BE2C (cell line): ENCODE measurements around the gene ZNF841.

Experiments
- DNase-seq: peaks from one replicate; pipeline ENCODE4 v3.0.0-alpha.2; 2020
- H3K27me3 ChIP-seq: fragments of 250-450 bp; sonication (Bioruptor Pico); 2 replicates; pipeline ENCODE4 v1.5.1; 2020; ENCODE audit warnings: mild to moderate bottlenecking
- H3K36me3 ChIP-seq: fragments of 250-450 bp; sonication (Bioruptor Pico); 2 replicates; pipeline ENCODE4 v1.5.1; 2020; ENCODE audit warnings: mild to moderate bottlenecking
- H3K4me1 ChIP-seq: fragments of 250-450 bp; sonication (Bioruptor Pico); 2 replicates; pipeline ENCODE4 v1.5.1; 2020
- H3K4me3 ChIP-seq: 2 replicates; pipeline ENCODE4 v1.5.1; 2011; ENCODE audit warnings: low read depth, low read length
- H3K9me3 ChIP-seq: fragments of 250-450 bp; sonication (Bioruptor Pico); 2 replicates; pipeline ENCODE4 v1.5.1; 2020
- TF ChIP-seq, protein P1 (sequence below): IDR thresholded peaks from 2 replicates; pipeline ENCODE4 v1.5.1; 2012; ENCODE audit warnings: mild to moderate bottlenecking, low read depth, low read length

Gene ZNF841

DNA sequence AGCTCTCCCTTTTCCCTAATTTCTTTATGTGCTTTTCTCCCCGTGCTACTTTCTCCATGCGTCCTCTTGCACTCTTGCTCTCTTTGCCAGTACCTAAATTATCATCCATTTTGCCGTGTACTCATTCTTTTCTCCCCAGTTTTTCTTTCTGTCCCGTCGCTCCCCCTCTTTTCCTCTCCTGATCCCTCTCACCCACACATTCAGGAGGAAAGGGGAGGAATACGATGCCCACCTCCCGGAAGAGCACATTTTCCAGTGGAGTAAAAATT is 43.4 kb upstream of the ZNF841 start:
- H3K36me3 ChIP-seq = no peaks in the 10 kb centered on the region
- no peak for DNase-seq
- TF ChIP-seq, protein P1, sequence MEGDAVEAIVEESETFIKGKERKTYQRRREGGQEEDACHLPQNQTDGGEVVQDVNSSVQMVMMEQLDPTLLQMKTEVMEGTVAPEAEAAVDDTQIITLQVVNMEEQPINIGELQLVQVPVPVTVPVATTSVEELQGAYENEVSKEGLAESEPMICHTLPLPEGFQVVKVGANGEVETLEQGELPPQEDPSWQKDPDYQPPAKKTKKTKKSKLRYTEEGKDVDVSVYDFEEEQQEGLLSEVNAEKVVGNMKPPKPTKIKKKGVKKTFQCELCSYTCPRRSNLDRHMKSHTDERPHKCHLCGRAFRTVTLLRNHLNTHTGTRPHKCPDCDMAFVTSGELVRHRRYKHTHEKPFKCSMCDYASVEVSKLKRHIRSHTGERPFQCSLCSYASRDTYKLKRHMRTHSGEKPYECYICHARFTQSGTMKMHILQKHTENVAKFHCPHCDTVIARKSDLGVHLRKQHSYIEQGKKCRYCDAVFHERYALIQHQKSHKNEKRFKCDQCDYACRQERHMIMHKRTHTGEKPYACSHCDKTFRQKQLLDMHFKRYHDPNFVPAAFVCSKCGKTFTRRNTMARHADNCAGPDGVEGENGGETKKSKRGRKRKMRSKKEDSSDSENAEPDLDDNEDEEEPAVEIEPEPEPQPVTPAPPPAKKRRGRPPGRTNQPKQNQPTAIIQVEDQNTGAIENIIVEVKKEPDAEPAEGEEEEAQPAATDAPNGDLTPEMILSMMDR = no peak

GRCh38 chr19:52138278-52138982 is 42.9 kb upstream of the ZNF841 start:
- peaks cover 2% of the 10 kb centered on the region for H3K9me3 ChIP-seq
- peak; percentile 69 for DNase-seq
- TF ChIP-seq, protein P1 = no peak

More for the DNA sequence above, 43.4 kb upstream of the ZNF841 start:
- H3K27me3 ChIP-seq = no peaks in the 10 kb centered on the region
- peaks cover 2% of the 10 kb centered on the region for H3K9me3 ChIP-seq
- H3K4me3 ChIP-seq = peak overlapping the region; percentile 95
- no peaks in the 10 kb centered on the region for H3K4me1 ChIP-seq

GRCh38 chr19:52120286-52120685 is 24.7 kb upstream of the ZNF841 start:
- Histone ChIP-seq H3K4me1 (no peaks in the 10 kb centered on the region), H3K27me3 (no peaks in the 10 kb centered on the region), H3K4me3 (no peak overlapping the region), H3K9me3 (peaks cover 2% of the 10 kb centered on the region), H3K36me3 (peaks cover 75% of the 10 kb centered on the region)
- TF ChIP-seq, protein P1 = no peak
- no peak for DNase-seq

More at GRCh38 chr19:52138278-52138982, 42.9 kb upstream of the ZNF841 start:
- H3K4me1 ChIP-seq = no peaks in the 10 kb centered on the region
- H3K36me3 ChIP-seq = no peaks in the 10 kb centered on the region
- H3K27me3 ChIP-seq = no peaks in the 10 kb centered on the region
- H3K4me3 ChIP-seq = peak overlapping the region; percentile 95

DNA sequence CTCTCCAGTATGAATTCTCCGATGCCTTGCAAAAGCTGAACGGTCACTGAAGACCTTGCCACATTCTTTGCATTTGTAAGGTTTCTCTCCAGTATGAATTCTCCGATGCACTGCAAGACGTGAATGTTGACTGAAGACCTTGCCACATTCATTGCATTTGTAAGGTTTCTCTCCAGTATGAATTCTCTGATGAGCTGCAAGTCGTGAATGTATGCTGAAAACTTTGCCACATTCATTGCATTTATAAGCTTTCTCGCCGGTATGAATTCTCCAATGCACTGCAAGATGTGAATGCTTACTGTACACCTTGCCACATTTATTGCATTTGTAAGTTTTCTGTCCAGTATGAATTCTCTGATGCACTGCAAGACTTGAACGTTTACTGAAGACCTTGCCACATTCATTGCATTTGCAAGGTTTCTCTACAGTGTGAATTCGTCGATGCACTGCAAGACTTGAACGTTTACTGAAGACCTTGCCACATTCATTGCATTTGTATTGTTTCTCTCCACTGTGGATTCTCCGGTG is 20.0 kb upstream of the ZNF841 start:
- DNase-seq = no peak

DNA sequence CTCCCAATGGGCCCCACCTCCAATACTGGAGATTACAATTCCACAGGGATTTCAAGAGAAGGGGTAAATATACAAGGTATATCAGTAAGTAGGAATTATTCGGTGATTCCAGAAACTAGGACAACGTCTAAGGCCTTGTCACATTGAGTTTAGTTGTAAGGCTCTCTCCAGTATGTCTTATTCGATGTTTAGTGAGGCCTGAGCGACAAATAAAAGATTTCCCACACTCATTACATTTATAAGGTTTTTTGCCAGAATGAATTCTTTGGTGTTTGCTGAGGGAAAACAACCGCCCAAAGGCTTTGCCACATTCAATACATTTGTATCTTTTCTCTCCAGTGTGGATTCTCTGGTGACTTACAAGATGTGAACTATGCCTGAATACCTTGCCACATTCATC is 19.1 kb upstream of the ZNF841 start:
- no peak overlapping the region for H3K4me3 ChIP-seq

More for the DNA sequence above, 20.0 kb upstream of the ZNF841 start:
- peaks cover 41% of the 10 kb centered on the region for H3K36me3 ChIP-seq
- peaks cover 3% of the 10 kb centered on the region for H3K9me3 ChIP-seq
- TF ChIP-seq, protein P1 = no peak
- H3K4me3 ChIP-seq = no peak overlapping the region
- H3K4me1 ChIP-seq = no peaks in the 10 kb centered on the region
- H3K27me3 ChIP-seq = no peaks in the 10 kb centered on the region

GRCh38 chr19:52112624-52113023 is 17.1 kb upstream of the ZNF841 start:
- TF ChIP-seq, protein P1 = no peak
- no peak for DNase-seq
- H3K4me1 ChIP-seq = no peaks in the 10 kb centered on the region
- H3K27me3 ChIP-seq = no peaks in the 10 kb centered on the region
- H3K4me3 ChIP-seq = no peak overlapping the region
- H3K36me3 ChIP-seq = peaks cover 24% of the 10 kb centered on the region
- peaks cover 3% of the 10 kb centered on the region for H3K9me3 ChIP-seq

More for the DNA sequence above, 19.1 kb upstream of the ZNF841 start:
- DNase-seq = no peak
- TF ChIP-seq, protein P1 = no peak
- Histone ChIP-seq H3K4me1 (no peaks in the 10 kb centered on the region), H3K36me3 (peaks cover 35% of the 10 kb centered on the region), H3K27me3 (no peaks in the 10 kb centered on the region), H3K9me3 (peaks cover 3% of the 10 kb centered on the region)
